Gastroesophageal sphincter (tissue), 3 donors: ENCODE measurements around the gene CPNE6.

ENCODE experiments used
- CTCF ChIP-seq, 4 experiments: fragments of 200-600 bp in 2 of 4; fragments of 450-650 bp in 2 of 4; sonication (generic) in 1 of 4; IDR thresholded peaks; one replicate each; pipeline ENCODE4 v1.5.1; 2017 to 2019; ENCODE audit warnings: antibody characterized with exemption in 4 of 4, mild to moderate bottlenecking in 2 of 4, moderate library complexity in 2 of 4
- POLR2A ChIP-seq, 2 donors: fragments of 450-650 bp; IDR thresholded peaks; one replicate each; pipeline ENCODE4 v1.6.1; 2017; ENCODE audit warnings: antibody characterized with exemption in 2 of 2, mild to moderate bottlenecking in 2 of 2, moderate library complexity in 1 of 2
- POLR2AphosphoS5 ChIP-seq: sonication (generic); formaldehyde crosslinking; IDR thresholded peaks from one replicate; pipeline ENCODE4 v1.6.1; 2017; ENCODE audit warnings: antibody characterized with exemption

GRCh38 chr14:24098927-24099813, 27.8 kb downstream of the CPNE6 start:
- no peak for TF ChIP-seq CTCF (IDR thresholded peaks at IDR 0.05)
- no peak for TF ChIP-seq POLR2A (IDR thresholded peaks at IDR 0.05)
- no peak for TF ChIP-seq POLR2AphosphoS5
